Measurements from ENCODE around the gene CCR7.

DNA sequence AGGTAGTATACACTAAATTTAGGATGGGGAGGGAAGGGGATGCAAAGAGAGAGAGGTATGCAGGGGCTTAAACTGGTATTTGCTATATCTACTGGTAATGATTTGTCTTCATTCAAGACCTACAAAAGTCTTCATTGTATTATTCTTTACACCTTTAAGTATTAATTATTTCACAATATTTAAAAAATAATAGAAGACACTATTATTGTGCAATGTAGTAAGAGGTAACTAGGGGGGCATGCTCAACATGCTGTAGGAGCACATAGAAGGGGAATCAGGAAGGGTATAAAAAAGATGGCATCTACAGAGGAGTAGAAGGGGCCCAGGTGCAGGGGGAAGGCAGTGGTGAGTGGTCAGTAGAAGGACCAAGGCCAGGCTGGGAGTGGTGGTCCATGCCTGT is 14.9 kb upstream of the CCR7 start:
- TF ChIP-seq CTCF (IDR thresholded peaks at IDR 0.05): no peak
- no peak for TF ChIP-seq POLR2A (IDR thresholded peaks at IDR 0.05)
